ENCODE measurements around the gene PRM1.
"Not testable (repeated sequence)": the region's sequence is repeated elsewhere in the genome, so short reads cannot be mapped to it uniquely, and the experiment has no call there.

PRM1 gene

GRCh38 chr16:11297492-11298142 lies 16.5 kb upstream of the PRM1 start:
- TF ChIP-seq GATA1 (IDR thresholded peaks at IDR 0.05; ENCODE audit: low read depth, low read length), result no peak
- no peak for TF ChIP-seq POLR2A (IDR thresholded peaks at IDR 0.05; ENCODE audit: low read length)
- DNase-seq, result peak; percentile 62 to 76

GRCh38 chr16:11296706-11297491 lies 15.8 kb upstream of the PRM1 start:
- TF ChIP-seq POLR2A (IDR thresholded peaks at IDR 0.05; ENCODE audit: low read length), result no peak
- no peak for TF ChIP-seq GATA1 (IDR thresholded peaks at IDR 0.05; ENCODE audit: low read depth, low read length)
- DNase-seq, result no peak

- DNase-seq, result no peak
- TF ChIP-seq POLR2A (IDR thresholded peaks at IDR 0.05; ENCODE audit: low read length) (no peak), GATA1 (IDR thresholded peaks at IDR 0.05; ENCODE audit: low read depth, low read length) (no peak)
These were observed 15.2 kb upstream of the PRM1 start for GRCh38 chr16:11296351-11296705.

- no peak for TF ChIP-seq POLR2A (IDR thresholded peaks at IDR 0.05; ENCODE audit: low read length)
- TF ChIP-seq GATA1 (IDR thresholded peaks at IDR 0.05; ENCODE audit: low read depth, low read length), result no peak
- no peak for DNase-seq
These were observed 14.5 kb upstream of the PRM1 start for GRCh38 chr16:11295672-11296071.

- no peak for TF ChIP-seq POLR2A (IDR thresholded peaks at IDR 0.05; ENCODE audit: low read length)
- no peak for TF ChIP-seq GATA1 (IDR thresholded peaks at IDR 0.05; ENCODE audit: low read depth, low read length)
These were observed 11.1 kb upstream of the PRM1 start for GRCh38 chr16:11292076-11292748.

GRCh38 chr16:11291091-11291703 lies 10.1 kb upstream of the PRM1 start:
- no peak for DNase-seq
- TF ChIP-seq GATA1 (IDR thresholded peaks at IDR 0.05; ENCODE audit: low read depth, low read length) (no peak), POLR2A (IDR thresholded peaks at IDR 0.05; ENCODE audit: low read length) (no peak)

More at GRCh38 chr16:11292076-11292748, 11.1 kb upstream of the PRM1 start:
- no peak for DNase-seq

- TF ChIP-seq GATA1 (IDR thresholded peaks at IDR 0.05; ENCODE audit: low read depth, low read length) (no peak), POLR2A (IDR thresholded peaks at IDR 0.05; ENCODE audit: low read length) (no peak)
- no peak for DNase-seq
These were observed 9.2 kb upstream of the PRM1 start for GRCh38 chr16:11290102-11290893.

GRCh38 chr16:11289696-11290095 lies 8.6 kb upstream of the PRM1 start:
- not testable (repeated sequence) for DNase-seq

GRCh38 chr16:11289202-11289601 lies 8.1 kb upstream of the PRM1 start:
- no peak for DNase-seq
- TF ChIP-seq GATA1 (IDR thresholded peaks at IDR 0.05; ENCODE audit: low read depth, low read length) (no peak), POLR2A (IDR thresholded peaks at IDR 0.05; ENCODE audit: low read length) (no peak)

- no peak for TF ChIP-seq GATA1 (IDR thresholded peaks at IDR 0.05; ENCODE audit: low read depth, low read length)
- no peak for TF ChIP-seq POLR2A (IDR thresholded peaks at IDR 0.05; ENCODE audit: low read length)
- DNase-seq, result no peak
These were observed 4.7 kb upstream of the PRM1 start for GRCh38 chr16:11285842-11286241.

GRCh38 chr16:11283820-11284248 lies 2.7 kb upstream of the PRM1 start:
- TF ChIP-seq GATA1 (IDR thresholded peaks at IDR 0.05; ENCODE audit: low read depth, low read length) (no peak), POLR2A (IDR thresholded peaks at IDR 0.05; ENCODE audit: low read length) (no peak)
- no peak for DNase-seq

- DNase-seq, result no peak
- no peak for TF ChIP-seq GATA1 (IDR thresholded peaks at IDR 0.05; ENCODE audit: low read depth, low read length)
- TF ChIP-seq POLR2A (IDR thresholded peaks at IDR 0.05; ENCODE audit: low read length), result no peak
These were observed 2.2 kb downstream of the PRM1 start for GRCh38 chr16:11278681-11279628.
